ENCODE data around the gene CDRT15L2. TPM values are rescaled to one million over a fixed set of nuclear protein-coding genes. Genes with fewer than 3 reads are reported as not detected.
"Not testable (repeated sequence)": the region's sequence is repeated elsewhere in the genome, so short reads cannot be mapped to it uniquely, and the experiment has no call there.

CDRT15L2 gene
- total RNA-seq: not detected

DNA sequence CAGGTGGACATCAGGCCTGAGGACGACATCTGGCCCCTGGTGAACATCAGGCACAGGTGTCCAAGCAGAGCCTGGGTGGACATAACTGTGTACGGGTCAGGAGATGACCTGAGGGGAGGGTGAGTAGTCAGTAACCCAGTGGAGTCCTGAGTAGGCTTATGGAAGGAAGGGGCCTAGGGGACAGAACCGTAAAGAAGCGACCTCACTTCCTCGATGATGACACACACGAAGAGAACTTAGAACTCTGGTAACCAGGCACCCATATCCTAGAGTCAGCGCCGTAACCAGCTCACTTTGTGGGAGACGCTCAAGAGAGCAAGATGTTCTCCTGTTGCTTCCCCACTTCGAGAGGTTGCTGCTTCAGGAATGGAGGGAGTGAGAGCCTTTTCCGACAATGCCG is at the start of gene CDRT15L2:
Gene CDRT15L2 (plus strand): TSS at position 301 of the 400 bp plus-strand sequence. CDS start 20 bp downstream, at position 321.
- H3K36me3 ChIP-seq; H3K4me3 ChIP-seq; H3K4me1 ChIP-seq; H3K27me3 ChIP-seq; intact Hi-C loops (cut with DNase I); DNase-seq; H3K9me3 ChIP-seq; H3K27ac ChIP-seq: not testable (repeated sequence)
- WGBS, 2 donors: 90 to 93% methylated on average over 6 to 9 of the region's 12 CpGs

DNA sequence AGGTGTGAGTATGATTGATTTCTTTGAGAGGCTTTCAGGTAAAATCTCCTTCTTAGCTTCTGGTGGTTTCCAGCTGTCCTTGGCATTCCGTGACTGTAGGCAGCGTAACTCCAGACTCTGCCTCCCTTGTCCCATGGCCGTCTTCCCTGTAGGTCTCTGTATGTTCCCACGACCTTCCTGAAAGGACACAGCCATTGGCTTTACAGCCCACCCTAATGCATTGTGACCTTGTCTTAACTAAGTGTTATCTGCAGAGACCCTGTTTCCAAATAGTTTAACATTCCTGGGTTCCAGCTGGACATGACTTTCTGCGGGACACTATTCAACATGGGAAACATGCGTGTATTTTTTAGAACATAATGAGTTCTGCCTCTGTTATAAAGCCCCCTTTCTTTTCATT is 49.4 kb upstream of the CDRT15L2 start:
- H3K4me3 ChIP-seq; H3K9me3 ChIP-seq; H3K4me1 ChIP-seq; H3K27ac ChIP-seq; H3K27me3 ChIP-seq; H3K36me3 ChIP-seq; intact Hi-C loops (cut with DNase I); DNase-seq: not testable (repeated sequence)
- 88 to 100% methylated on average over 2 of the region's 6 CpGs for WGBS, 2 donors

DNA sequence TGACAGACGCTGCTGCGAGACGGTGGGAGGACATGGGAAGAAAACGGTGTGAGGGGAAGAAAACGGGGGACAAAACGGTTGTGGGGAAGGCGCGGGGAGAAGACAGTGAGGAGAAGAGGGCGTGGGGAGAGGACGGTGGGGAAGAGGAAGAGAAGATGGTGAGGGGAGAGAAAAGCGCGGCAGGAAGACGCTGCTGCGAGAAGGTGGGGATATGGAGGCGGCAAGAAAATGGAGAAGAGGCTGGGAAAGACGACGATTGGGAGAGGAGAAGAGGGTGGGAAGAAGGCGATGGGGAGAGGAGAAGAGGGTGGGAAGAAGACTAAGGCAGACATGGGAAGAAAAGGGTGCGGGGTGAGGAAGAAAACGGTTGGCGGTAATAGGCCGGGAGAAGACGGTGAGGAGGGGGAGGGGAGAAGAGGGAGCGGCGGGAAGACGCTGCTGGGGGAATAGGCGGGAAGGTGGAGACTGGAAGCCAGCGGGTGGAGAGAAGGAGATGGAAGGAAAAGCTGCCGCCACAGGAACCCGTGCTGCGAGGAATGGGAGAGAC is 46.9 kb upstream of the CDRT15L2 start:
- H3K4me3 ChIP-seq: peak overlapping the region in 3 of 4 donors; percentile 19 to 45 (median 35)
- H3K27ac ChIP-seq; H3K9me3 ChIP-seq; intact Hi-C loops (cut with DNase I); H3K4me1 ChIP-seq; DNase-seq; H3K27me3 ChIP-seq; H3K36me3 ChIP-seq: not testable (repeated sequence)
- 0% methylated on average over 4 to 13 of the region's 31 CpGs for WGBS, 2 donors

DNA sequence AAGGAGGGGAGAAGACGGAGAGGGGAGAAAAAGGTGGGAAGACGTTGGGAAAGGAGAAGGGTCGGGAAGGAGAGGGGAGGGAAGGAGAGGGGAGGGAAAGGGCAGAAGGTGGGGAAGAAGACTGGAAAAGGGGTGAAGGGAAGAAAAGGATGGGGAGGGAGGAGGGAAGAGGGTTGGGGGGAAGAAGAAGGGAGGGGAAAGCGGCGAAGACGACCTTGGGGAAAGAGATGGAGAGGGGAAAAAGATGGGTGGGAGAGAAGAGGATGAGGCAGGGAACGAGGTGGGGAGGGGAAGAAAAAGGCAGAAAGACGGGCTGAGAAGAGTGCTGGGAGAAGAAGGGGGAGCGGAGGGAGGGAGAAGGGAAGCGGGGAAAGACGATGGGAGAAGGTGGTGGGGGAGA is 46.3 kb upstream of the CDRT15L2 start:
- H3K36me3 ChIP-seq; intact Hi-C loops (cut with DNase I); H3K27me3 ChIP-seq; H3K4me1 ChIP-seq; DNase-seq; H3K9me3 ChIP-seq: not testable (repeated sequence)
- 5 to 9% methylated on average over 11 of the region's 11 CpGs for WGBS, 2 donors
- H3K4me3 ChIP-seq: peak overlapping the region in 3 of 4 donors; percentile 19 to 45 (median 35)
- peak overlapping the region in 1 of 4 donors; percentile 46 for H3K27ac ChIP-seq

DNA sequence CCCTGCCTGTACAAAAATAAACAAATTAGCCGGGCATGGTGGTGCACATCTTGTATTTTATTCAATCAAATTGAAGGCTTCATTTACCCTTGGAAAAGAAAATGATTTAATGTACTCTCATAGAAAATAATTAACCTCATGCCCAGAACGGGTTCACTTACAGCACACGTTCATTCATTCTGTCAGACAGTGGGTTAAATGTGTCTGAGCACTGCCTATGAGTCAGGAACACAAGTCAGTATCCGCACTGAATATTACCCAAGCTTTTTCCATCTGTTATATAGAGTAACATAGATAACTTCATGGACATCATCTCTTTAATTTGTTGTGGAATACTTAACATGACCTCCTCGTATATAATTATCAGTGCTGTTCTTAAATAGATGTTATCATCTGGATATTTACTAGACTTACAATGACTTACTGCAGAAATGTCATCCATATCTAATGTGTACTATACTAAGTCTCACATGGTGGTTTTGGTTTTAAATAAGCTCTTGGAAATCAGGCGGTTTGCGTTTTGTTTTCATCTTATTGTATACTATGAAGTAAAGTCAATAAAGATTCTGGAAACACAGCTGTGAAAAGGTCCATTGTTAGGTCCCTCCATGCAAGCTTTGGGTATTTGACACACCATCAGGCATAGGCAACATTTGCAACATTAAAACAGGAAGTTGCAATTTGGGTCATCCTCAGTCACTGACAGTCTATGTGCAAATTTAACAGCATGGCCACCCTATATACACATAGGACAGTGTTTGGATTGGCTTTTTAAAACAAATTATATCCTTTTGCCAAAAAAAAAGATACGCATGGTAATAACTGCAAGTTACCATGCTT is 44.6 kb upstream of the CDRT15L2 start:
- H3K27me3 ChIP-seq; DNase-seq; H3K27ac ChIP-seq; H3K4me1 ChIP-seq; H3K9me3 ChIP-seq; H3K36me3 ChIP-seq; intact Hi-C loops (cut with DNase I); H3K4me3 ChIP-seq: not testable (repeated sequence)
- WGBS, 2 donors: 35 to 42% methylated on average over 6 to 7 of the region's 8 CpGs

DNA sequence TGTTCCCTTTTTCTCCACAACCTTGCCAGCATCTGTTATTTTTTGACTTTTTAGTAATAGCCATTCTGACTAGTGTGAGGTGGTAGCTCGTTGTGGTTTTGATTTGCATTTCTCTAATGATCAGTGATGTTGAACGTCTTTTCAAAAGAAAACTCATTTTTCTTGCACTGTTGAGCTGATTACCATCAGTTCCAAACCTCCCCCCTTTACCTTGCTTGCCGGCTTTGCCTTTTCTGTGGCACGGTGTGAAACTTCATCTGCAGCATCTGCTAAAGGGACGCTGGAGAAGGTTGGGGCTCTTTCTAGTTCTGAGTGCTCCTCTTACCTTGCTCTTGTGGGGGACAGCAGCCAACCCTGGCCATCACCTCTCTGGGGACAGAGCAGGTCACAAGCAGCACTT is 39.1 kb upstream of the CDRT15L2 start:
- DNase-seq; H3K9me3 ChIP-seq; intact Hi-C loops (cut with DNase I); H3K4me1 ChIP-seq; H3K36me3 ChIP-seq; H3K27me3 ChIP-seq; H3K27ac ChIP-seq; H3K4me3 ChIP-seq: not testable (repeated sequence)
- WGBS, 2 donors: no CpG with 5 or more reads among the region's 5 CpGs

DNA sequence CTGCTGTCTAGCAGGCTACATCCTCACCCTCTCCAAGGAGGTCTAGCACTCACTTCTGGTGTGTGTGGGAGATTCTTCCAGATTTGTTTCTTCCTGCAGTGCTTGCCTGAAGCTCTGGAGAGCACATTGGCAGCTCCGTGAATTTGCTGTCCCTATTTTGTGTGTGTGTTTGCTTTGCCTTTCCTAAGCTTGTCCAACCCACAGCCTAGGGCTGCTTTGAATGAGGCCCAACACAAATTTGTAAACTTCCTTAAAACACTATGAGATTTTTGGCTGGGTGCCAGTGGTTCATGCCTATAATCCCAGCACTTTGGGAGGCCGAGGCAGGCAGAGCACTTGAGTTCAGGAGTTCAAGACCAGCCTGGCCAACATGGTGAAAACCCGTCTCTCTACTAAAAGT is 38.7 kb upstream of the CDRT15L2 start:
- H3K27ac ChIP-seq; H3K27me3 ChIP-seq; H3K9me3 ChIP-seq; DNase-seq; intact Hi-C loops (cut with DNase I); H3K4me3 ChIP-seq; H3K36me3 ChIP-seq; H3K4me1 ChIP-seq: not testable (repeated sequence)
- WGBS, 2 donors: 14 to 33% methylated on average over 1 of the region's 3 CpGs

DNA sequence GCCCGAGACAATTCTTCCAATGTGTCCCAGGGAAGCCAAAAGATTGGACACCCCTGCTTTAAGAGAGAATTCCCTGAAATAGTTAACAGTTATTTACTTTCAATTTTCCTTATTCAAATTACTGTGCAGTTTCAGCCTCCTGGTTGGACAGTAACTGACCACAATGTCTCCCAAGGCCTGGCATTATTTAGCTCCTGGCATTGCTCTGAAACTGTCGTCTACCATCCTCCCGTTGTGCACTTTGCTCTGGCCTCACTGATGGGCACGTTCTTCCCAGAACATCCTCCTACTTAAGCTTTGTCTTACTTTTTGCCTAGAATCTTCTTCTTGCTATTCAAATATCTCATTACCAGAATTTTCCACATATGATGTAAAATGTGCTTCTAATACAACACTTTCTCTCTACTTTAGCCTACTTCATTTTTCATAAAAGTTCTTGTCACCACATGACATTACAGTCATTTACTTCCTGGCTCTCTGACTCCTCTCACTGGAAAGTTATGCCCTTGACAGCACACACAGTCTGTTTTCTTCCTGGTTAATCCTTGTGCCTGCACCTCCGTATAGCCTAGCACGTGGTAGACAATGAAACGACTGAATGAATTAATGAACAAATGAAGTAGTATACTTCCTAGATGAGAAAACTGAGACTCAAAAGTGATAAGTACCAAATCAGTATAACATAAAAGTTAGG is 37.5 kb upstream of the CDRT15L2 start:
- H3K36me3 ChIP-seq; H3K9me3 ChIP-seq; DNase-seq; H3K4me3 ChIP-seq; intact Hi-C loops (cut with DNase I); H3K27me3 ChIP-seq; H3K27ac ChIP-seq; H3K4me1 ChIP-seq: not testable (repeated sequence)
- TF ChIP-seq, protein P1, sequence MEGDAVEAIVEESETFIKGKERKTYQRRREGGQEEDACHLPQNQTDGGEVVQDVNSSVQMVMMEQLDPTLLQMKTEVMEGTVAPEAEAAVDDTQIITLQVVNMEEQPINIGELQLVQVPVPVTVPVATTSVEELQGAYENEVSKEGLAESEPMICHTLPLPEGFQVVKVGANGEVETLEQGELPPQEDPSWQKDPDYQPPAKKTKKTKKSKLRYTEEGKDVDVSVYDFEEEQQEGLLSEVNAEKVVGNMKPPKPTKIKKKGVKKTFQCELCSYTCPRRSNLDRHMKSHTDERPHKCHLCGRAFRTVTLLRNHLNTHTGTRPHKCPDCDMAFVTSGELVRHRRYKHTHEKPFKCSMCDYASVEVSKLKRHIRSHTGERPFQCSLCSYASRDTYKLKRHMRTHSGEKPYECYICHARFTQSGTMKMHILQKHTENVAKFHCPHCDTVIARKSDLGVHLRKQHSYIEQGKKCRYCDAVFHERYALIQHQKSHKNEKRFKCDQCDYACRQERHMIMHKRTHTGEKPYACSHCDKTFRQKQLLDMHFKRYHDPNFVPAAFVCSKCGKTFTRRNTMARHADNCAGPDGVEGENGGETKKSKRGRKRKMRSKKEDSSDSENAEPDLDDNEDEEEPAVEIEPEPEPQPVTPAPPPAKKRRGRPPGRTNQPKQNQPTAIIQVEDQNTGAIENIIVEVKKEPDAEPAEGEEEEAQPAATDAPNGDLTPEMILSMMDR (IDR thresholded peaks at IDR 0.05): peak in 1 of 6 experiments; percentile 11
- WGBS, 2 donors: 26 to 54% methylated on average over 7 of the region's 7 CpGs

DNA sequence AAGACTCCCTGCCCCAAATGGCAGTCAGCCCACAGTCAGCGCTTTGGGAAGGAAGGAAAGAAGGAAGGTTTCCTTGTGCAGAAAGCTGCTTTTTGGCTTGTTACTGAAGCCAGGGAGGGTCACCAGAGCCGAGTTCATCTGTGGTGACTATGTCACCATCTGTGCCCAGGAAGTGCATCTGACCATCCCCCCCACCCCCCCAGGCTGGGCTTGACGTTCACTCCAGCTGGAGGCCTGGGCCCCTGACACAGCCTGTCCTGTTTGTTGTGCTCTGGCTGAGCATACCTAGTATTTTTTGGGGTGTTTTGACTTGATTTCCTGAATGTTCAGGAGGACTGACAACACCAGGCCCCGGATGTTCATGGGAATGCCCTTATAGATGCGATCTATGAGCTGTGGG is 31.6 kb upstream of the CDRT15L2 start:
- intact Hi-C loops (cut with DNase I); H3K4me3 ChIP-seq; H3K27me3 ChIP-seq; H3K9me3 ChIP-seq; DNase-seq; H3K4me1 ChIP-seq; H3K36me3 ChIP-seq; H3K27ac ChIP-seq: not testable (repeated sequence)
- WGBS, 2 donors: no CpG with 5 or more reads among the region's 5 CpGs

DNA sequence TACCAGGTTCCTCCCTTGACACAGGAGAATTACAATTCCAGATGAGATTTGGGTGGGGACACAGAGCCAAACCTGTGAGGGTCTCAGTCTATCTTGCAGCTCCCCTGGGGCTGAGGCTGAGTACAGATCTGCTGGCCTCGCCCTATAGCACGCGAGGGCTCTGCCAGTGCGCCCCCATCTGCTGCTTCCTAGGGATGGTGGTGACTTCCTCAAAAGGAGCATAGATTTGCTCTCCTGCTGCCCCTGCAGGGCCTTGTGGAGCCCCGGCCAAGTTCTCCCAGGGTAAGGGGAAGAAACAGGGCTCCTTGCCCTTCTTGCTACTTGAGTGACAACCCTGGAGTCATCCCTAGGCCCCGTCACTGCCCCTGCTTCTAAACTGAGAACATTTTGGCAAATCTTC is 26.6 kb upstream of the CDRT15L2 start:
- H3K4me3 ChIP-seq; intact Hi-C loops (cut with DNase I); H3K9me3 ChIP-seq; H3K27ac ChIP-seq; H3K27me3 ChIP-seq; H3K36me3 ChIP-seq; H3K4me1 ChIP-seq; DNase-seq: not testable (repeated sequence)
- no CpG with 5 or more reads among the region's 6 CpGs for WGBS, 2 donors

DNA sequence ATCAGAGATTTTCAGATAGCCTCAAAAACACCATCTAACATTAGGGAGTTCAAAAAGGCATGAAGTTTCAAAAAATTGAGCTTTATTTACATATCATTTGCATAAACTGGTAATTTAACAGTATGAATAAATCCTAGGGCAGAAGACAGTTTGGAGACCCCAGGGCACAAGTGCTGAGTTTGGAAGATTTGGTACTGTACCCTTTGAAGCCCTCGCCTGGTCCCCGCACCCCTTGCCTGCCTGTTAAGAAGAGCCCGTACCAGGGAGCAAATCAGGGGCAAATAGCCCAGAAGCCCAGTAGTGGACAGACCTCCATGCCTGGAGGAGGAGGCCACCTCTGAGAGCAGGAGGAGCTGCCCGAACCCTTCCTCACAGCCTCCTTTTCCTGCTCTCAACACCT is 24.8 kb upstream of the CDRT15L2 start:
- H3K36me3 ChIP-seq; H3K4me3 ChIP-seq; H3K27me3 ChIP-seq; H3K27ac ChIP-seq; DNase-seq; H3K9me3 ChIP-seq; intact Hi-C loops (cut with DNase I); H3K4me1 ChIP-seq: not testable (repeated sequence)
- 100% methylated on average over 2 of the region's 4 CpGs; no CpG with 5 or more reads in 1 of the 2 donors for WGBS, 2 donors
